Measurements from ENCODE around the gene JHY.

The JHY gene

DNA sequence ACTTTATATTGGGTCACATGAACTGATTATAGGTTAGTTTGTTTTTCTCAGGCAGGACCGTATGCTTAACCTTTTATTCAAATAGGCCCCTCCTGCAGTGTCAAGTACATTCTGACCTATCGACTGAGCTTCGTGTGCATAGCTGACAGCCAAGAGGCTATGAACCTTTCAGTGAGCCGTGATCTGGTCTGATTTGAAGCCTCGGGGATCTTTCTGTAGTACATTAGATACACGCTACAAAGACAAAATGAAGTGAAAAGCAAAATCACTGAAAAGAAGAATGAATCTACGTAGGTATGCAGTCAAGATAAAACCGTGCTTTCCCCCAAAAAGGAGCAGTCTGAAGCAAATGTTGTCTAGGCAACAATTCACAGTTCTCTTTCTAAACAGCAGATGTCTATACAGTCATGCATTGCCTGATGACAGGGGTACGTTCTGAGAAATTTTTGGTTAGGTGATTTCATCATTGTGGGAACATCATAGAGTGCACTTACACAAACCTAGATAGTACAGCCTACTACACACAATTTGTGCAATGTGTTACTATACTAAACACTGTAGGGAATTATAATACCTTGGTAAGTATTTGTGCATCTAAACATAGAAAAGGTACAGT is 18.1 kb downstream of the JHY start:
- no peaks in the 10 kb centered on the region for H4K20me1 ChIP-seq (ENCODE audit: insufficient read depth, low read length)
- H3K79me2 ChIP-seq (ENCODE audit: insufficient read depth, low read length): no peaks in the 10 kb centered on the region
- TF ChIP-seq CTCF (IDR thresholded peaks at IDR 0.05; ENCODE audit: low read length) (no peak), EZH2 (IDR thresholded peaks at IDR 0.05; ENCODE audit: borderline replicate concordance, low read length) (no peak)
- no peaks in the 10 kb centered on the region for H3K9me2 ChIP-seq (ENCODE audit: low read depth, low read length)
- no peaks in the 10 kb centered on the region for H3F3A ChIP-seq (ENCODE audit: insufficient read depth, low read length)
- no peak overlapping the region for H3K4me3 ChIP-seq (ENCODE audit: low read depth, low read length, poor library complexity, severe bottlenecking)
- no peak overlapping the region for H3K9ac ChIP-seq (ENCODE audit: low read length)
- no peak overlapping the region for H3K4me2 ChIP-seq (ENCODE audit: low read length)
- no peaks in the 10 kb centered on the region for H3K36me3 ChIP-seq (ENCODE audit: insufficient read depth, low read length)
- H3K27ac ChIP-seq (ENCODE audit: low read depth, low read length, poor library complexity, severe bottlenecking): no peak overlapping the region
- H3K27me3 ChIP-seq (ENCODE audit: insufficient read depth, low read length): no peaks in the 10 kb centered on the region
- H2AFZ ChIP-seq (ENCODE audit: low read length): no peak overlapping the region
- no peaks in the 10 kb centered on the region for H3K9me3 ChIP-seq (ENCODE audit: low read length)
- no peaks in the 10 kb centered on the region for H3K4me1 ChIP-seq (ENCODE audit: insufficient read depth, low read length, severe bottlenecking)

DNA sequence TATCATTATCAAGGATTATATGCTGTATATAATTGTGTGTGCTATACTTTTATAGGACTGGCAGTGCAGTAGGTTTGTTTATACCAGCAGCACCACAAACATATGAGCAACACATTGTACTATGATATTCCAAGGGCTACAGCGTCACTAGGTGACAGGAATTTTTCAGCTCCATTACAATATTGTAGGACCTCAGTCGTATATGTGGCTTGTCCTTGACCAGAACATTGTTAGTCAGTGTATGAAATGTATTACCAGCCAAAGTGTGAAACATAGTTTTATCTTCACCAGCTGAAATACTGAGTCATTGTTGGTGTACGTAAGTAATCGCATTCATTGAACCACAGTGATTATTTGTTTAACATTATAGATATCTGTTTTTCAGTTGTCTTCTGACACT is 20.4 kb downstream of the JHY start:
- Histone ChIP-seq H3K27ac (ENCODE audit: low read depth, low read length, poor library complexity, severe bottlenecking) (no peak overlapping the region), H3K4me2 (ENCODE audit: low read length) (no peak overlapping the region), H3K9me3 (ENCODE audit: low read length) (no peaks in the 10 kb centered on the region), H3K4me1 (ENCODE audit: insufficient read depth, low read length, severe bottlenecking) (no peaks in the 10 kb centered on the region), H2AFZ (ENCODE audit: low read length) (no peak overlapping the region), H3K9me2 (ENCODE audit: low read depth, low read length) (no peaks in the 10 kb centered on the region), H3K79me2 (ENCODE audit: insufficient read depth, low read length) (no peaks in the 10 kb centered on the region), H4K20me1 (ENCODE audit: insufficient read depth, low read length) (no peaks in the 10 kb centered on the region), H3K9ac (ENCODE audit: low read length) (no peak overlapping the region), H3K4me3 (ENCODE audit: low read depth, low read length, poor library complexity, severe bottlenecking) (no peak overlapping the region), H3F3A (ENCODE audit: insufficient read depth, low read length) (no peaks in the 10 kb centered on the region), H3K36me3 (ENCODE audit: insufficient read depth, low read length) (no peaks in the 10 kb centered on the region), H3K27me3 (ENCODE audit: insufficient read depth, low read length) (no peaks in the 10 kb centered on the region)
- TF ChIP-seq EZH2 (IDR thresholded peaks at IDR 0.05; ENCODE audit: borderline replicate concordance, low read length): no peak
- TF ChIP-seq CTCF (IDR thresholded peaks at IDR 0.05; ENCODE audit: low read length): no peak

- Histone ChIP-seq H3K79me2 (ENCODE audit: insufficient read depth, low read length) (no peaks in the 10 kb centered on the region), H3K4me2 (ENCODE audit: low read length) (no peak overlapping the region)
Observed at GRCh38 chr11:122910775-122911174, 28.2 kb downstream of the JHY start.

More at GRCh38 chr11:122910775-122911174, 28.2 kb downstream of the JHY start:
- TF ChIP-seq EZH2 (IDR thresholded peaks at IDR 0.05; ENCODE audit: borderline replicate concordance, low read length) (no peak), CTCF (IDR thresholded peaks at IDR 0.05; ENCODE audit: low read length) (peak; percentile 38; the same call in 1 of the 2 replicates)
- no peaks in the 10 kb centered on the region for H3K9me2 ChIP-seq (ENCODE audit: low read depth, low read length)
- H2AFZ ChIP-seq (ENCODE audit: low read length): no peak overlapping the region
- no peaks in the 10 kb centered on the region for H3K4me1 ChIP-seq (ENCODE audit: insufficient read depth, low read length, severe bottlenecking)
- H3K36me3 ChIP-seq (ENCODE audit: insufficient read depth, low read length): no peaks in the 10 kb centered on the region
- no peaks in the 10 kb centered on the region for H3K27me3 ChIP-seq (ENCODE audit: insufficient read depth, low read length)
- H3K27ac ChIP-seq (ENCODE audit: low read depth, low read length, poor library complexity, severe bottlenecking): no peak overlapping the region
- no peak overlapping the region for H3K4me3 ChIP-seq (ENCODE audit: low read depth, low read length, poor library complexity, severe bottlenecking)
- no peaks in the 10 kb centered on the region for H3K9me3 ChIP-seq (ENCODE audit: low read length)
- no peak overlapping the region for H3K9ac ChIP-seq (ENCODE audit: low read length)
- no peaks in the 10 kb centered on the region for H4K20me1 ChIP-seq (ENCODE audit: insufficient read depth, low read length)
- H3F3A ChIP-seq (ENCODE audit: insufficient read depth, low read length): no peaks in the 10 kb centered on the region
